ENCODE results near the gene MAPRE3. TPM values are rescaled to one million over a fixed set of nuclear protein-coding genes. Genes with fewer than 3 reads are reported as not detected.
A peak's percentile ranks its signal among the peaks of the same experiment; 100 is the strongest.

MAPRE3 gene
- total RNA-seq, 1 donor from 2014 or later: 4.6 TPM

GRCh38 chr2:27053321-27053720 lies 82.9 kb downstream of the MAPRE3 start:
- ChIA-PET POLR2A (interaction anchor here (0.5 to 10.5 kb wide), 2 partner anchors 16 to 139 kb away, joined by 3 to 204 read pairs; partner anchors contain the start of gene OST4), CTCF (interaction anchor here (0.8 kb wide), 1 partner anchor 11 kb away, joined by 3 read pairs; no protein-coding TSS in a partner anchor)
- intact Hi-C loops (cut with micrococcal nuclease): loop anchor here (5.0 to 10.0 kb wide), 4 partner anchors 269 to 1021 kb away; partner anchors contain the start of genes ADGRF3, BABAM2, CENPA and RAB10
- H3K27ac Mint-ChIP-seq: no peak overlapping the region
- H3K36me3 Mint-ChIP-seq (ENCODE audit: low read depth): peaks cover 48% of the 10 kb centered on the region
- peaks cover 6% of the 10 kb centered on the region for H3K27me3 Mint-ChIP-seq
- peak overlapping the region; percentile 3 for H3K4me3 Mint-ChIP-seq
- DNase-seq: no peak
- no peak for ATAC-seq (ENCODE audit: low read depth)
- H3K4me1 Mint-ChIP-seq: peaks cover 19% of the 10 kb centered on the region
- TF ChIP-seq CTCF (IDR thresholded peaks at IDR 0.05): no peak
- H3K9me3 Mint-ChIP-seq: no peaks in the 10 kb centered on the region

GRCh38 chr2:27053776-27054175 lies 83.3 kb downstream of the MAPRE3 start:
- ATAC-seq (ENCODE audit: low read depth) (no peak), DNase-seq (no peak)
- no peak for TF ChIP-seq CTCF (IDR thresholded peaks at IDR 0.05)
- no peaks in the 10 kb centered on the region for H3K9me3 Mint-ChIP-seq
- H3K27ac Mint-ChIP-seq: no peak overlapping the region
- H3K4me1 Mint-ChIP-seq: peaks cover 19% of the 10 kb centered on the region
- peaks cover 6% of the 10 kb centered on the region for H3K27me3 Mint-ChIP-seq
- POLR2A ChIA-PET: interaction anchor here (0.5 to 10.5 kb wide), 2 partner anchors 15 to 139 kb away, joined by 3 to 204 read pairs; partner anchors contain the start of gene OST4
- H3K36me3 Mint-ChIP-seq (ENCODE audit: low read depth): peaks cover 52% of the 10 kb centered on the region
- CTCF ChIA-PET: interaction anchor here (0.8 kb wide), 1 partner anchor 10 kb away, joined by 3 read pairs; no protein-coding TSS in a partner anchor
- intact Hi-C loops (cut with micrococcal nuclease): loop anchor here (5.0 to 10.0 kb wide), 4 partner anchors 269 to 1021 kb away; partner anchors contain the start of genes ADGRF3, BABAM2, CENPA and RAB10
- no peak overlapping the region for H3K4me3 Mint-ChIP-seq

- no peak for ATAC-seq (ENCODE audit: low read depth)
Measured at GRCh38 chr2:27054721-27055120, 84.3 kb downstream of the MAPRE3 start.

GRCh38 chr2:27057184-27057583 lies 86.7 kb downstream of the MAPRE3 start:
- Mint-ChIP-seq H3K27ac (no peak overlapping the region), H3K4me1 (peaks cover 2% of the 10 kb centered on the region), H3K27me3 (no peaks in the 10 kb centered on the region), H3K9me3 (no peaks in the 10 kb centered on the region), H3K4me3 (no peak overlapping the region), H3K36me3 (ENCODE audit: low read depth) (peaks cover 55% of the 10 kb centered on the region)
- ChIA-PET CTCF (no interaction called here), POLR2A (interaction anchor here (10.5 kb wide), 1 partner anchor 12 kb away, joined by 204 read pairs; the partner anchor contains the start of gene OST4)
- ATAC-seq (ENCODE audit: low read depth): no peak
- no peak for TF ChIP-seq CTCF (IDR thresholded peaks at IDR 0.05)
- DNase-seq: no peak
- intact Hi-C loops (cut with micrococcal nuclease): loop anchor here (10.0 kb wide), 1 partner anchor 272 kb away; the partner anchor contains the start of gene CENPA

More at GRCh38 chr2:27054721-27055120, 84.3 kb downstream of the MAPRE3 start:
- no peak for DNase-seq
- Mint-ChIP-seq H3K27ac (no peak overlapping the region), H3K36me3 (ENCODE audit: low read depth) (peaks cover 60% of the 10 kb centered on the region), H3K4me3 (no peak overlapping the region), H3K27me3 (peaks cover 6% of the 10 kb centered on the region), H3K4me1 (peaks cover 15% of the 10 kb centered on the region), H3K9me3 (no peaks in the 10 kb centered on the region)
- ChIA-PET CTCF (no interaction called here), POLR2A (interaction anchor here (0.6 to 10.5 kb wide), 2 partner anchors 14 to 109 kb away, joined by 3 to 204 read pairs; partner anchors contain the start of gene OST4)
- intact Hi-C loops (cut with micrococcal nuclease): loop anchor here (5.0 to 10.0 kb wide), 4 partner anchors 270 to 1022 kb away; partner anchors contain the start of genes ADGRF3, BABAM2, CENPA and RAB10
- no peak for TF ChIP-seq CTCF (IDR thresholded peaks at IDR 0.05)

GRCh38 chr2:27058210-27058609 lies 87.8 kb downstream of the MAPRE3 start:
- CTCF ChIA-PET: no interaction called here
- intact Hi-C loops (cut with micrococcal nuclease): loop anchor here (10.0 kb wide), 1 partner anchor 273 kb away; the partner anchor contains the start of gene CENPA
- Mint-ChIP-seq H3K27ac (no peak overlapping the region), H3K27me3 (no peaks in the 10 kb centered on the region), H3K4me1 (no peaks in the 10 kb centered on the region), H3K36me3 (ENCODE audit: low read depth) (peaks cover 63% of the 10 kb centered on the region), H3K4me3 (no peak overlapping the region), H3K9me3 (no peaks in the 10 kb centered on the region)
- DNase-seq (no peak), ATAC-seq (ENCODE audit: low read depth) (no peak)
- POLR2A ChIA-PET: interaction anchor here (0.6 to 10.5 kb wide), 2 partner anchors 11 to 17 kb away, joined by 3 to 204 read pairs; partner anchors contain the start of gene OST4
- no peak for TF ChIP-seq CTCF (IDR thresholded peaks at IDR 0.05)

Measured in activated B cell treated with CpG ODN at 0.5 μM for 24 hours (primary cell).